ENCODE results near the gene LIF.

LIF gene

GRCh38 chr22:30289980-30290313 is 43.4 kb upstream of the LIF start:
- Histone ChIP-seq H3K4me3 (replicated peaks; ENCODE audit: insufficient read depth, low read length) (peak overlapping the region; percentile 63), H3K27me3 (ENCODE audit: insufficient read depth, poor library complexity, severe bottlenecking) (no peaks in the 10 kb centered on the region), H3K27ac (replicated peaks) (no peak overlapping the region)
- TF ChIP-seq POLR2AphosphoS5 (IDR thresholded peaks at IDR 0.05; ENCODE audit: low read depth): no peak
- TF ChIP-seq REST (IDR thresholded peaks at IDR 0.05; ENCODE audit: insufficient replicate concordance, low read depth): no peak
- TF ChIP-seq GABPA (IDR thresholded peaks at IDR 0.05; ENCODE audit: low read depth): no peak
- TF ChIP-seq SPI1 (IDR thresholded peaks at IDR 0.05; ENCODE audit: borderline replicate concordance, low read depth): no peak
- no peak for TF ChIP-seq CTCF (IDR thresholded peaks at IDR 0.05; ENCODE audit: insufficient read depth, low read length)
- no peak for DNase-seq (ENCODE audit: low read depth in 1 of 2, low spot score in 1 of 2)

- Histone ChIP-seq H3K4me3 (replicated peaks; ENCODE audit: insufficient read depth, low read length) (peak within 1 kb of the TSS; percentile 63), H3K27me3 (ENCODE audit: insufficient read depth, poor library complexity, severe bottlenecking) (no peaks in the 10 kb centered on the region), H3K27ac (replicated peaks) (no peak within 1 kb of the TSS)
- TF ChIP-seq POLR2AphosphoS5 (IDR thresholded peaks at IDR 0.05; ENCODE audit: low read depth): no peak
- no peak for TF ChIP-seq GABPA (IDR thresholded peaks at IDR 0.05; ENCODE audit: low read depth)
- TF ChIP-seq CTCF (IDR thresholded peaks at IDR 0.05; ENCODE audit: insufficient read depth, low read length): no peak
- no peak for TF ChIP-seq SPI1 (IDR thresholded peaks at IDR 0.05; ENCODE audit: borderline replicate concordance, low read depth)
- TF ChIP-seq REST (IDR thresholded peaks at IDR 0.05; ENCODE audit: insufficient replicate concordance, low read depth): no peak
- DNase-seq (ENCODE audit: low read depth in 1 of 2, low spot score in 1 of 2): peak; percentile 63 to 67
These were observed 42.8 kb upstream of the LIF start, which contains the start of gene CASTOR1 for GRCh38 chr22:30289141-30289979. CASTOR1 (minus strand) TSS chr22:30289505; CDS start chr22:30289497, 8 bp downstream.

- Histone ChIP-seq H3K27me3 (ENCODE audit: insufficient read depth, poor library complexity, severe bottlenecking) (no peaks in the 10 kb centered on the region), H3K4me3 (replicated peaks; ENCODE audit: insufficient read depth, low read length) (peak overlapping the region; percentile 63), H3K27ac (replicated peaks) (no peak overlapping the region)
- no peak for TF ChIP-seq CTCF (IDR thresholded peaks at IDR 0.05; ENCODE audit: insufficient read depth, low read length)
- TF ChIP-seq POLR2AphosphoS5 (IDR thresholded peaks at IDR 0.05; ENCODE audit: low read depth): no peak
- no peak for TF ChIP-seq SPI1 (IDR thresholded peaks at IDR 0.05; ENCODE audit: borderline replicate concordance, low read depth)
- no peak for TF ChIP-seq REST (IDR thresholded peaks at IDR 0.05; ENCODE audit: insufficient replicate concordance, low read depth)
- no peak for TF ChIP-seq GABPA (IDR thresholded peaks at IDR 0.05; ENCODE audit: low read depth)
- DNase-seq (ENCODE audit: low read depth in 1 of 2, low spot score in 1 of 2): no peak
These were observed 42.0 kb upstream of the LIF start for GRCh38 chr22:30288419-30289140.
